DMS53 treated with DMSO at 0.1 percent for 48 hours (cell line): Measurements from ENCODE around the gene NBAS.
"Not testable (repeated sequence)": the region's sequence is repeated elsewhere in the genome, so short reads cannot be mapped to it uniquely, and the experiment has no call there.

Source experiments
- DNase-seq: peaks from one replicate; lab custom pipeline; 2025; ENCODE audit not compliant: unreplicated experiment; lab: John Stamatoyannopoulos, UW

NBAS gene

DNA sequence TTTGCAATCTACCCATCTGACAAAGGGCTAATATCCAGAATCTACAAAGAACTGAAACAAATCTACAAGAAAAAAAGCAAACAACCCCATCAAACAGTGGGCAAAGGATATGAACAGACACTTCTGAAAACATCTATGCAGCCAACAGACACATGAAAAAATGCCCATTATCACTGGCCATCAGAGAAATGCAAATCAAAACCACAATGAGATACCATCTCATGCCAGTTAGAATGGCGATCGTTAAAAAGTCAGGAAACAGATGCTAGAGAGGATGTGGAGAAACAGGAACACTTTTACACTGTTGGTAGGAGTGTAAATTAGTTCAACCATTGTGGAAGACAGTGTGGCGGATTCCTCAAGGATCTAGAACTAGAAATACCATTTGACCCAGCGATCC is 239.7 kb downstream of the NBAS start:
- DNase-seq: not testable (repeated sequence)

DNA sequence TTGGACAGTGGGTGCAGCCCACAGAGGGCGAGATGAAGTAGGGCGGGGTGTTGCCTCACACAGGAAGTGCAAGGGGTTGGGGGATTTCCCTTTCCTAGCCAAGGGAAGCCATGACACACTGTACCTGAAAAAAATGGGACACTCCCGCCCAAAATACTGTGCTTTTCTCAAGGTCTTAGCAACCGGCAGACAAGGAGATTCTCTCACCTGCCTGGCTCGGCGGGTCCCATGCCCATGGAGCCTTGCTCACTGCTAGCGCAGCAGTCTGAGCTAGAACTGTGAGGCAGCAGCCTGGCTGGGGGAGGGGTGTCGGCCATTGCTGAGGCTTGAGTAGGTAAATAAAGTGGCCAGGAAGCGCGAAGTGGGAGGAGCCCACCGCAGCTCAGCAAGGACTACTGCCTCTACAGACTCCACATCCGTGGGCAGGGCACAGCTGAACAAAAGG is 244.7 kb downstream of the NBAS start:
- DNase-seq: peak; percentile 52

DNA sequence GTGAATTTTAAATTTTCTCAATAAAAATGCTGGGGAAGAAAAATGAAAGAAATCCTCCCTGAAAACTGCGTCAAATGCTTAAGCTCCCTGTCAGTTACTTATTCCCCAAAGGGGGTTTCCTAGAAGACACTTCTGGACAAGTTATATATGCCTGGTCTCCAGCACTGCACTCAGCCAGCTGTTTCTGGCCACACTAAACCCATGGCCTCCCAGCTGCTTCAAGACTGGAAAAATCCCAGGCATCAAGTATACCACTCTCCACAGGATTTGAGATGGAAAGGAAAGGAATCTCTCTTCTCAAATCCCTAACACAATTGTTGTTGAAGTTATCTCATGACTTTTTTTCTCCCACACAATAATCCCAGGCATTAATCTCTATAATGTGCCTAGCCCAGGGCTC is 245.7 kb downstream of the NBAS start:
- DNase-seq: no peak

DNA sequence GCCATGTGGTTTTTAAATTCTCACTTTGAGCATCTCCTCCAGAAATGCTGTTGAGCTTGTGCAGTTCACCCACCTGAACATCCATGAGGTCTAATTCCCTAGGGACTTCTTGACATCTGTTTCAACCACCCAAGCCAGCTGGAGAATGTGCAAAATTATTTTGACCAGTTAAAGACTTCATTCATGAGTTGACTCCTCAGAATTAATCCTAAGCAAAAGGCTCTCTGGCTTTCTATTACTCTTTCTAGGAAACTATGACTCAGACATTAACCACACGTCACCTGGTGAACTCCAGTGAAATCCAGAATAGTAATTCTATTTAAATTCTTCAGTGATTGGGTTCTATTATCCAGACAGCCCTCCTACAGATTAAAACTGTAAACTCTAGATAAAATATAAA is 247.5 kb downstream of the NBAS start:
- no peak for DNase-seq

DNA sequence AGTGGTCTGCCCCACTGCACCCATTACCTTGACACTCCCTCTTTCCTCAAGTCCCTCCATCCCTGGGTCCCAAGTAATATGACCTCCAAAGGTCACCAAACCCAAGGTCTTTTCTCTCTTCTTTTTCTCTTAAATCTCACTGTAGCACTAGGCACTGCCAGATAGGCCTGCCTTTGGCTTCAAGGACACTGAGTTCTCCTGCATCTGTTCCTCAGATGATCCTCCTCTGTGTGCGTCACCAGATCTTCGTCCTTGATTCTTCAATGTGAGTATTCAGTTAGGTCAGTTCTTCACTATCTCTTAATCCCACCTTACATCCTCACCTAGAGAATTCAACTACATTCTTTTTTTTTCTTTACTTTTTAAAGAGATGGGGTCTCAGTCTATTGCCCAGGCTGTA is 249.2 kb downstream of the NBAS start:
- DNase-seq: no peak

DNA sequence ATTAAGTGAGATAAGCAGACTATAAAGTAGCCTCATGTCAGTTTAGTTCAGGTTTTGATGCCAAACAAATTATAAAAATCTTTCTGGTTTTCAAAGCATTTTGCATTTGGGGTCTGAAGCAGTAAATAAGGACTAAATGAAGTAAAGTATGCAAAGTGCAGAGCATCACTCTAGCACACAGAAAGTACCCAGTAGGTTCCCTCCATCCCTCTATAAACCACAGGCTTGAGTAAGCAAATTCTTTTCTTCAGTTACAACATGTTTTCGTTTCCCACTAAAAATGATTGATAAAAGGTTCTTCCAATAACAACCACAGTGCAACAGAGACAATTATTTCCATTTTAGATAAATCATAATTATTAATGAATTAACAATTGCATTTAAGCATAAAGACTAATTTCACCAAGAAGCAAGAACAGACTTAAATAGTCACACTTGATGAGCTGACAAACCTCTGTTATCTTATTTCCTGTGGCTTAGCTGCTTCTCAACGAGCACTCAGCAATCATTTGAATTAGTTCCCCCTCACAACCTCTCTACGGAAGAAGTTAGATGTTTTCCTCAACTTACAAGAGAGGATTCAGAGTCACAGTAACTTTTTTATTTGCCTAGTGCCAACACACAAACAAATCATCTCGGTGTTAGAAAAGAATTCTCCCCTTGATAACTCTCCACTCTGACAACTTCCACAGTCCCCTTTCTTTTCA is 249.8 kb downstream of the NBAS start:
- DNase-seq: no peak

DNA sequence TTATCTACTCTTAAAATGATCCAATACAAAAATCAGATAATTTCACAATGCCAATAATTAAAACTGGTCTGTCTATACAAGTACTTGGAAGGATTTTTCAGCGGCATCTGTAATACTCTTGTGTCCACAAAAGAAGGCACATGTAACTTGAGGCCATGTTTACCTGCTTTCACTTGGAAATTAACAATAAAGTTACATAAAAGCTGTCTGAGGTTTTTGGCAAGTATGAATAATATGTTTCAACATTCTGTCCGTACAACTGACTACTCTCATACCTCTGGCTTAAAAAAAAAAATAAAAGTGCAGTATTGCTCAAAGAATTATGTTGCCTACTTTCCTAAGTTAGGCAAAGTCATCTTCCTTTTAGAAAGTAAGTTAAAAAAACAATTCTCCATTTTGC is 253.6 kb downstream of the NBAS start:
- no peak for DNase-seq

DNA sequence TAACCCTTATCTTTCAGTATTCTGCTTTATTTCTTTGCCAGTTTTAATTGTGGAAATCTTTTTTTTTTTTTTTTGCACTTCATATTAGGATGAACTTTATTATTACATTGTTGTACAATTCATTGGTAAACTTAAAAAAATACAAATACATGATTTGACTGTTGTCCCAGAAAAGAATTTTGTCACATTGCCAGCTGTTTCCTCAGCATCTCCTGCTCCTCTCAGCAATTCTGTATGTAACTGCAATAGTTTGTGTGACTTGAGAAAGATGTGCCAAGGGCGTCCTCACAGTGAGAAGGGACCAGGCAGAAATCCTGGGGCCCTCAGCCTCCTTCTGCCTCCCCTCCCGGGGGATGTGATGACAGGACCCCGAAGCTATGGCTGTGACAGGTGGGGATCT is 254.4 kb downstream of the NBAS start:
- no peak for DNase-seq

DNA sequence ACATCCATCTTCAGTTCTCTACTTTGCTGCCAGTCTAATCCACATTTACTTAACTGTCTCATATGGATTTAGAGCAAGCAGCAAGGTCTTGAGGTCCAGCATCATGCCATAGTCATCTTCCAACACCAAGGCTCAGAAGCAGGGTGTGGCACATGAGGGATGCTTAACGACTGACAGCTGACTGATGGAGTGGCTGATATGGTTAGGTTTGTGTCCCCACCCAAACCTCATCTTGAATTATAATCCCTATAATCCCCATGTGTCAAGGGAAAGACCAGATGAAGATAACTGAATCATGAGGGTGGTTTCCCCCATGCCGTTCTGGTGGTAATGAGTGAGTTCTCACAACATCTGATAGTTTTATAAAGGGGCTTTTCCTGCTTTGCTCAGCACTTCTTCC is 257.3 kb downstream of the NBAS start:
- DNase-seq: no peak

DNA sequence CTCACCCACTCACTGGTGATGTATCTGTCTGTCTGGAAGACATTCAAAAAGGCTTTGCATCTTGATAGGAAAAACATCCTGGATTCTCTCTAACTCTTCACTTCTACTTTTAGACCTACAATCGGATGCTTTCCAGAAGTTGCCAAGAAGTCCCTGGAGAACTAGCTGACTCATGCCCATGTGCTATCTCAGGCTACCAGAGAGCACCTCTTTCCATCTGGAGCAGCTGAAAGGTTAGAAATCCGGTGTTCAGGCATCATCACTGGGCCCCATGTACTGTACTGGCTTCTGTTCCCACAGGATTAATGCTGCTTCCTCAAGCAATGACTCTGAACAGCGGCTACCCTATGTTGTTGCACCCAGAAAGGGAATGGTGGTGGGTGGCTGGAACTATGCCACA is 259.0 kb downstream of the NBAS start:
- no peak for DNase-seq

DNA sequence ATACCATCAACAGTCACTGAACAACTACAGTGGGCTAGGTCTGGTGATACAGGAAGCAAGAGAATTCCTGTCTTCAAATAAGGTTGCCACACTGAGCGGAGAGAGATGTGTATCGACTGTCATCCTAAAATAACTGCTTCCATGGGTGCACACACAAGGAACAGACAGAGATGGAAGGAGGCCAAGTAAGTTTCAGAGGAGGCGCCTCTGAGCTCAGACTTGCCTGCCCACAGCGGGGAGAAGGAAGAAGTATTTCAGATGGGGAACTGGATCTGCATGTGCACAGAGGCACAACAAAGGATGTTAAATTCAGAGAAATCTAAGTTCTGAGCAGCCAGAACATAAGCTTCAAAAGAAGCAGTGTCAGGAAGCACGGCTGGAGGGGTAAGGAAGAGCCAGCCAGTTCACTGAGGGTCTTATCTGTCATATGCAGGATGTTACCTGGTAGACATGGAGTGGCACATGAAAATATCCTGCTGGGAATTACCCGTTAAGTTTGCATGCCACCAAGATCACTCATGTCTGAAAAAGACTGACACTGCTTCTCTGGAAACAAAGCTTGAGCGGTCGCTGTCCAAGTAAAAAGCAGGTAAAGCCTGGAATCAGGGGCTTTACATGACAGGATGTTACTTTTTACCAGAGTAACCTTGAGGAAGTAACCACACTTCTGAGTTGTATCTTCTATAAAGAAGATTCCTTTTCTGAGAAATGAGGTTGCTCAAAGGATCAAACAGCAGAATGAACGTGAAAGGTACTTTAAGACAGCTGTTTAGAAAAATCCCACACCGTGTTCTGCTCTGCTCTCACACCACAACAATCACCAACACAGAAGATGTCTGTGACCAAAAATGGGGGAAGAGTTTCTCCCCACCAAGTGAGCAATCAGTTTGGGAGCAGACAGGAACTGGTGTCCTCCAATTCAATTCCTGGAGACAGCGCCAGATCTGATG is 260.2 kb downstream of the NBAS start:
- DNase-seq: no peak

DNA sequence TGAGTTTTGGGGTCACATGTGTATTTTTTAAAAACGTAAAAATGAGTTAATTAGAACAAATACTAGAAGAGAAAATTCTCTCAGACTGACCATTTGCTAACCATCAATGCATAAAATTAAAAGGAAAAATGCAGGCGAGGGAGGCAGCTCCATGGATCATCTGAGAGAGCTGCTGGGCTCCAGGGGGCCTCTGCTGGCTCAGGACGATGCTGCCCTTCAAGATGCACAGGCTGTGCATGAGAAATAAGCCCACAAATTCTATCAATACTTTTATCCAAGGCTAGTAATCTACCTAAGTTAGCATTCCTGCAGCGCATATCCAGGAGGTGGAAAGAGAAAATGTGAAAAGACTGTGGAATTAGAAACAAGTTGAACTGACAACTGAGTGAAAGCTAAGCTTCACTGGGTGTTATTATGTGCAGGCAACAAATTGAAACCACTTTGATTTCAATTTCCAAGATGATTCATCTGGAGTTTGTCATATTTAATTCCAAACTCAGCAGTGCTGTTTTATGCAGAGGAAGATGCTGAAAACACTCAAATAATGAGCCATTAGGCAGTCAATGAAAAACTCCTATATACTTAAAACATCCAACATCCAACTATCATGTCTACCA is 261.1 kb downstream of the NBAS start:
- DNase-seq: no peak

DNA sequence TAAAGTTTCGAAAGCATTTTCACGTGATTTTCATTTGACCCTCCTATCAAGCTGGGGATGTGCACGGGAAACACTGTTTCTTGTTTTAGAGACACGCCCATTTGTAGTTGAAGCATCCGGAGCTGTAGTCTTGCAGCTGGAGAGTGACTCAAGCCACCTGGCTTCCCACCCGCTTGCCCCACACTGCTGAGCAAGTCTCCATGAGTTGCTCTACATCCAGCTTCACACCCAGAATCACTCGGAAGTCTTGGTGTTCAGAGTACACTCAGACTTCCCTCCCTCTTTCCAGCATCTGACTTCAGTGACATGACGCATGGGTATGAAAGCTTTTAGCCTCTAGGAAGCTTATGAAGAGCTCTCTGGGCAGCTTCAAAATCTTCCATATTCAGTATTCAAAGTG is 262.4 kb downstream of the NBAS start:
- no peak for DNase-seq

DNA sequence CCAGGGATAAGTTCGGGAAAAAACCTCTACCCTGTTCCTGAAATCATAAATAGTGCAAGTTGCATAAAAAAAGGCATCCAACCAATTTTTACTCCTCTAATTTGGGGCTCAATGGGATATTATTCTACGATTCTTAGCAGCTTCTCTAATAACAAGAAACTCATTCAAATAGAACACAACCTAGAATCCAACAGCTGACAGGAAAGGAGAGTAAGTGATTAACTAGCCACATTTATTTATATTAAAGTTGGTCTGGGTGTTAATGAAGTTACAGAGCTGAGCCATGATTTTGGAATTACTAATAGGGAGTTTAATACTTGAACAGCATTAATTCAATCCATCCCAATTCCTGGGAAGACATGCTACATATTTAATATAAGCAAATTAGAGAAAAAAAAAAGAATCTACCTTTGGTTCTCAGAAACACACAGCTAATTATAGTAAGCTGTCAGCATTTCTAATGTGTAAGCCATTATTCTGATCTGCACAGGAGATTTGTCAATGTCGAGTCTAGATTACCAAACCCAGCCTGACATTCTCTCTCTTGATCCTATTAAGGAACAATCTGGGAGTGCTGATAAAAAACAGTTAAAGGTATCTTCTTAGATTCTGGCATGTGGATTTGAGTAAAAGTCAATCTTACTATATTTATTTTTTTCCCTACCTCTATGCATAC is 267.7 kb downstream of the NBAS start:
- no peak for DNase-seq

DNA sequence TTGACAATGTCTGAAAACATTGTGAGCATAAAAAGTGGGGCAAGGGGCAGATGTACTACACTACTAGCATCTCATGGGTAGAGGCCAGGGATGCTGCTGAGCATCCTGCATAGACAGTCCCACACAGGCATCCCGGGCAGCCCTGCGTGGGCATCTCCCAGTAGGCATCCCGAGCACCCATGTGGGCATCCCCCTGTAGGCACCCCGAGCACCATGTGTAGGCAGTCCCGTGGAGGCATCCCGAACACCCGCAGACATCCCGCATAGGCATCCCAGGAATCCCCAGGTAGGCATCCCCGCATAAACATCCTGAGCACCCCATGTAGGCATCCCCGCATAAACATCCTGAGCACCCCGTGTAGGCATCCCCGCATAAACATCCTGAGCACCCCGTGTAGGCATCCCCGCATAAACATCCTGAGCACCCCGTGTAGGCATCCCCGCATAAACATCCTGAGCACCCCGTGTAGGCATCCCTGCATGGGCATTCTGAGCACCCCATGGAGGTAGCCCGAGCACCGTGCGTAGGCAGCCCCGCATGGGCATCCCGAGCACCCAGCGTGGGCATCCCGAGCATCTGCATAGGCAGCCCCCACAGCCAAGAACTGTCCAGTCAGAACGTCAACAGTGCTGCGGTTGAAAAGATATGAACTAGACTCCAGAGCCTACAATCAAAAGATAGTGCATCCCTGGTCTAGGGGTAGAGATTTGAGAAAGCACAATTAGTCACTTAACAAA is 273.5 kb downstream of the NBAS start:
- DNase-seq: no peak

DNA sequence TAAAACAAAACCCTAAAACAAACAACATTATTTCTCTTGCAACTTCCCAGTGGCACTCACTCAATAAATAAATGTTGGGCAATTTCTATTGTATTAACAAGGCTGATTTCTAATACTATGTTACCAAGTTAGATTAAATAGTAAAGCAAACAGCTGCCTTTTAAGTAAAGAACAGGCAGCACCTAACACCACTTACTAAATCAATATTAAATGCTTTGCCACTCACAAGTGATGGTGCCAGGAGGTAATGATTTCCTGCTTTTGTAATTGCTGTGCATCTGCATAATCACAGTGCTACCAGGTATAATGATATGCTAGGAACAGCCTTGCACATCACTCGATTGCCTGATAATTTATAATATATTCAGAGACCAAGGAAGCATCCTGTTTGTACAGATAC is 276.5 kb downstream of the NBAS start:
- DNase-seq: no peak

DNA sequence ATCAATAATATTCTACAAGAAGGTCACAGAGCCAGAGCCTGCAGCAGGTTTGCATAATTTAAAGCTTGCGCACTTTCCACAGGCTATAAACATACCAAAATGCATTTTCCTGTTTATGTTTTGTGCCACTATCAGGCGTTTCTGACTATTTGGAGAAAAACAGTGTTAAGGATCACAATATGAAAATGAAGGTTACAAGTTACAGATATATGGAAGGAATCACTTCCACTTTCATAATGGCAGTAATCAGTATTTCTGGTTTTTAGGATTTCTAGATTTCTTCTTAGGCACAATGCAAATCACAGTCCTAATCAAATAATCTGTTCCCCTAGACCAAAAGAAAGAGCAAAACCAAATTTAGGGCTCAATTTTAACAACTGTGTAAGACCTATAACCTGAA is 279.5 kb downstream of the NBAS start:
- DNase-seq: no peak

DNA sequence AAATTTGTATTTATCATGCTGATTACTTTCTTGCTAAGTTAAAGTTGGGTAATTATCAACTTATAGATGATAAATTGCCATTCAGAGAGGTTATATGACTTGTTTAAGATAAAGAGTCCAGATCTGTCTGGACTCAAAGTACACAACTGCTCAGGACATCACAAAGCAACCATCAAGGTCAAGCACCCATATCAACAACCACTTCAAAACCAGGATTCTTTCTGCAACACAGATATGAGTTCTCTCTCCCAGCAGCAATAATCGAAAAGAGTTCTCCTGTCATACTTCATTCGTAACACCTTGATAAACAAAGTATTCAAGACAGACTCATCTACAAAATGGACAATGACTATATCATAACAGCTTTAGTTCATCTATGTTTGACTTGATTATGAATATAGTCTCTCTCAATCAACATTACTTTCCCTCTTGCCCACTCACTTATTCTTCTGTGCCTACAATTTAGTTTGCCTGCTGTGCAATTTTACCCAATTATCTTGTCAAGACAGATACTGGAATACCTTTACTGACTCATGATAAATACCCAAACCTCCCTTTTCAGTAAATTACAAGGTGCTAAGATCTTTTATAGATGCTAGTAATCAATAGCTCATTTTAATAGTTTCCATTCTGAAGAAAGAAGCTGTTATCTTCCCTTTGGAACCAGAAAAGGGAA is 281.8 kb downstream of the NBAS start:
- no peak for DNase-seq

DNA sequence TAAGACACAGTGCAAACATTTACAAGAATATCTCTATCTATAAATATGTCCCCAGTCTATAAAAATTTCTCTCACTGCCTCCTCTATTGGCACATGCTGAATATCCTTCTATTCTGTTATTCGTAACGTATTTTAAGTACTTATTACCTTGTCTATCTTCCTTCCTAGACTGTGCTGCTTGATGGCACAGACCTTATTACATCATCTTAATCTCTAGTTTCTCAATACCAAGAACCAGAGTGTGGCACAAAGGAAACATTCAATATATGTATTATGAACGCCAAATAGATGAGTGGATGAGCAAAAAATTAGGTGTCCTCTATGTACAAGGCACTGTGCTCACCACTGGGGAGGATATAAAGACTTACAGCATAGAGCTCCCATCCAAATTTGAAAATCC is 282.8 kb downstream of the NBAS start:
- DNase-seq: no peak

DNA sequence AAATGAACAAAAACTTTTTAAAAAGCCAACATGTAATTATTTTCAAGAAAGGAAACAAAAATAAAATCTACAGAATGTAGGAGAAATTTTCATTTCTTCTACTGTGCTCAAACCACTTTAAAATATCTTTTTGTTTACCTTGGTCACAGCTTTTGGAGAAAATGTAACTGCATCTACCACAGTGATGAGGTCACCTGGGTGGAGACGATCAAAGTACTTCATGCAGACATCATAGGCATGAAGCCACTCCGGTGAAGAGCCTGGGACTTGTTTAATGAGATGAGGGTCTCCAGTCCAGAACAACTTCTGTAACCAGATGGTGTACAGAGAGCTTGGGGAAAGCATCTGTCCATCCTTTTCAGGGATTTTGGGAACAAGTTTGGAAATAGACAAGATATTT is 285.8 kb downstream of the NBAS start:
- no peak for DNase-seq
